PC-3 (cell line): ENCODE data around the gene NOC3L.

Experiments used
- CTCF ChIP-seq: fragments of 300-600 bp; sonication (generic); conservative IDR thresholded peaks from 2 replicates; pipeline ENCODE4 v1.5.1; 2017; ENCODE audit warnings: antibody characterized with exemption, low read depth, mild to moderate bottlenecking, low read length
- EZH2phosphoT487 ChIP-seq: fragments of 300-600 bp; sonication (generic); IDR thresholded peaks from 2 replicates; pipeline ENCODE4 v1.6.1; 2018; ENCODE audit warnings: mild to moderate bottlenecking, antibody characterized with exemption, low read length, borderline replicate concordance

- TF ChIP-seq CTCF (no peak), EZH2phosphoT487 (no peak)
Observed at GRCh38 chr10:94287336-94287735, 75.4 kb downstream of the NOC3L start.
